GM12801 (cell line): ENCODE results near the gene SMOC1.

Source experiments
- TF ChIP-seq, protein P1 (sequence below): IDR thresholded peaks from one replicate; pipeline ENCODE4 v1.5.1; 2011; ENCODE audit warnings: control low read depth; ENCODE audit not compliant: insufficient read length; ENCODE audit errors: extremely low read depth

Gene SMOC1

DNA sequence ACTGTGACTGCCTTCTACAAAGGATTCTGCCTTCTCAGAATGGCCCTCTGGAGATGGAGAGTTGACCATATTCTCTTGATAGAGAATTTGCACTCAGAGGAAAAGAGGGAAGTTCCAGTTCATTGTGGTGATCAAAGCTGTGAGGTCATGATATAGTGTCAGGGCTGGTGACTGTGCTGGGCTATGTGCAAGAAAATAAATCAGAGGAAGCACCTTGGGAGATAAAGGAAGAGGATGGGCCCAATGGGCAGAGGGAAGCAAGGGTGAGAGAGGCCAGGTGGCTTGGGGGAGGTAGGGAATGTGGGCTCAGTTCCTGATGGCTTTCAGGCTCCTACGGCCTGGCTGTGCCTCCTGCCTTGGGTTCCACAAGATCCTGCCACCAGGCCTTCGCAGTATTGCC is 163.8 kb downstream of the SMOC1 start:
- TF ChIP-seq, protein P1, sequence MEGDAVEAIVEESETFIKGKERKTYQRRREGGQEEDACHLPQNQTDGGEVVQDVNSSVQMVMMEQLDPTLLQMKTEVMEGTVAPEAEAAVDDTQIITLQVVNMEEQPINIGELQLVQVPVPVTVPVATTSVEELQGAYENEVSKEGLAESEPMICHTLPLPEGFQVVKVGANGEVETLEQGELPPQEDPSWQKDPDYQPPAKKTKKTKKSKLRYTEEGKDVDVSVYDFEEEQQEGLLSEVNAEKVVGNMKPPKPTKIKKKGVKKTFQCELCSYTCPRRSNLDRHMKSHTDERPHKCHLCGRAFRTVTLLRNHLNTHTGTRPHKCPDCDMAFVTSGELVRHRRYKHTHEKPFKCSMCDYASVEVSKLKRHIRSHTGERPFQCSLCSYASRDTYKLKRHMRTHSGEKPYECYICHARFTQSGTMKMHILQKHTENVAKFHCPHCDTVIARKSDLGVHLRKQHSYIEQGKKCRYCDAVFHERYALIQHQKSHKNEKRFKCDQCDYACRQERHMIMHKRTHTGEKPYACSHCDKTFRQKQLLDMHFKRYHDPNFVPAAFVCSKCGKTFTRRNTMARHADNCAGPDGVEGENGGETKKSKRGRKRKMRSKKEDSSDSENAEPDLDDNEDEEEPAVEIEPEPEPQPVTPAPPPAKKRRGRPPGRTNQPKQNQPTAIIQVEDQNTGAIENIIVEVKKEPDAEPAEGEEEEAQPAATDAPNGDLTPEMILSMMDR = no peak

DNA sequence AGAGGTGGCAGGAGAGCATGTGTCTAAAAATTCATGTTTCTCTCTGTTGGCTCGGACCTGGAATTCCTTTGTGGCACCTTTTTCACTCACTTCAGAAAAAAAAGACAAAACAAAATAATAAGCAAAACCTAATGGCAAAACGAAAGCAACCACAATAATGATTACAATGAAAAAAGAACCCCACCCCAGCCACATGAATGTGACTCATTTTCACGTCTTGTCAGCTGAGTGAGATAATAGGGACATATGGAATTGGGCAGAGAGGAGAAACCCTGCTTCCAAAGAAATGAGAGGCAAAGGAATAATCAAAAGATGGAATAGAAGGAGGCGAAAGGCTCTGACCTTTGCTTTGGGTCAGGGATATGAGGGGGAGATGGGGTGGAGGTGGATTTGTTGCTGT is 166.1 kb downstream of the SMOC1 start:
- TF ChIP-seq, protein P1 = no peak

DNA sequence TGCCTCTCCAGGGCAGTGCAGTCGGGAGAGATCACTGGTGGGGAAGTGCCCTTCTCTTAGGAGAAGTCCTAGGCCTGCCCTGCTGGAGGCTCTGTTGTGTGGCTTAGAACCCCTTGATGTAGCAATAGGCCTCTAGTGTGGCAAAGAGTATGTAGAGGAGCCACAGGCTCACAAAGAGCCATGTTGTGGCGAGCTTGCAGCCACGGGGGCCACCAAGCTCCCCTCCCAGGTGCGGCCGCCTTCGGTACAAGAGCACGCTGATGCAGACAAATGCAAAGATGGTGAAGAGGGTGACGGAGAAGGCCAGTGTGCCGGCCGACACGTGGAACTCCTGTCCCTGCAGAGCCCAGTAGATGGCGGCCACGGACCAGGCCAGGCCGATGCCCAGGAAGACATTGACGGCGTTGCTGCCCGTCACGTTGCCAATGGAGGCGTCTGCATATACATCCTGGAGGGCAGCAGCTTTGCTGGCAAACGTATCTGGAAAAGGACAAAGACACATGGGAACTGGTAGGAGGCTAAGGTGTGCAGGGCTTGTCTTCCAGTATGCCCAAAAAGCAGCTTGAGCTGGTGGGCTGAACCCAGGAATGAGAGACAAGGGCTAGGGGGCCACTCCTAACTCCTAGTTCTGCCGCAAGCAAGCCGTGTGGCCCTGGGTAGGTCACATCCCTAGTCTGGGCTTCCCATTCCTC is 166.8 kb downstream of the SMOC1 start:
- TF ChIP-seq, protein P1 = no peak

DNA sequence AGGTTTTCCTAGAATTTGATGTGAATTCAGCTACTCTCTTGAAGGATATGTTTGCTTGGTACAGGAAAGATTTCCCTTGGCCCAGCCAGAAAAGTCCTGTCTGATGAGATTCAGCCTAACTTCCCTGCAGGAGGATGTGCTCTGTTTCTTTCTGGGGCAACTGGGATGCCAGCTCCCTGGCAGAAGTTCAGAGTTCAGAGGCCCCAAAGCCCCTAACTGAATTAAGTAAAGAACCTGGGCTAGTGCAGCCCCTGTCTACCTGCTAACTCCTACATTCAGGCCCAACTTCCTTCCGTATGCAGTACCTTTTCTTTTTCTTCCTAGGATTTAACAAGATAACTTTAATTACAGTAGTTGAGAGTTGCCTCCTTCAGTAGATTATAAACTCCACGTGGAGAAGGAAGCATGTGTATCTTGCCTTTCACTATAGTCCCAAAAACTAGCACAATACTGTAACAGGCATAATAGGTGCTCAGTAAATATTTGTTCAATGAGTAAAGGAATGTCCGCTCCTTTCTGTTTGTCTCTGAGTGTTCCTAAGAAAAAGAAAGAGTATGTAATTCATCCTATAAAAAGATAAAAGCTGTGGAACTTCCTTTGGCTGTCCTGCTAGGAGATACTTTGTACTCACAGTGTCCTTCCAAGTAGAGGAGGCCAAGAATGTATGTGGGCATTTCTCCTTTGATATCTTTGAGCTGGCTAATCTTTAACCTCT is 168.5 kb downstream of the SMOC1 start:
- TF ChIP-seq, protein P1 = no peak

DNA sequence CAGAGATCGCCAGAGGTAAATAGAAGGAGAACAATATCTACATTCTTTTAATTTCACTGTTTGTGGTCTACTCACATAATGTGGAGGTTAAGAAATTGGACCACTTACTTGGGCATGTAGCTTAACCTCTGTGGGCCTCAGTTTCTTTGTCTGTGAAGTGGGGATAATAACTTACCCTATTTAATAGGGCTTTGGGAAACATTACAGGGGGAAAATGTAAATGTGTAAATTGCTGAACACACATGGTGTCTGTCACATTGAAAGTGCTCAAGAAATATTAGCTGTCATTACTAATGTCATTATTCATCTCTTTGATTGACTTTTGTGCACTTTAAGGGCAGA is 169.1 kb downstream of the SMOC1 start:
- TF ChIP-seq, protein P1 = no peak

DNA sequence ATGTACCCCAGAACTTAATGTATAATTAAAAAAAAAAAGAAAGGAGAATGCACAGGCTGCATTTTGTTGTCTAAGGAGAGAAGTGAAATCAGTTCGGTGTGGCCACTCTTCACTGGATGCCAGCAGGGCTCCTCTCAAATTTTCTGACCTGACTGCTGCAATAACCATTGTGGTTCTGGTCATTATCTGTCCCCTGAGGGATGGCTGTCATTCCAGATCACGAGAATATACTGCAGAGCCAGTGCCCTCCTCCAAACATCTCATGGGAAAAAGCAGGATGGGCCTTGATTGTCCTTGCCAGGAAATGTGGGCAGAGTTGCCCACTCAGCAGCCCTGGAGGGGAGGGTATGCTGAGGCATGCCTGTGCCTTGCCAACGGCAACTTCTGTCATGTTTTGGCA is 170.4 kb downstream of the SMOC1 start:
- TF ChIP-seq, protein P1 = no peak

DNA sequence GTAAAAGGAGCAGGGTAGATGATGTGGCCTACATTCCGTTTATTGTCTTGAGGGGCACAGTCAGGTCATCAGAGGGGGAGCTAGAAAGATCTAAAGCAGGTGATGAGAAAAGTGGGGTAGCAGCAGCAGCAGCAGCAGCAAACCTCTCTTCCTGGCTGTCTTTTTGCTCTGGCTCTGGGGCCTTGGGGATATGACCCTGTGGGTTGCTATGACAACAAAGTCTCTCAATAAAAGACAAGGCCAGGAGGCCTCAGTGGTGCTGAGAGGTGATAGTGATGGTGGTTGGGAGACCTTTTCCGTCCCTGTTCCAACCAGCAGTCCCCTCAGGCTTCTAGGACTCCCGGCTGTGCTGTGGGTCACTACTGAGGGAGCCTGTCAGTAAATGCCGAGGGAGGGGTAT is 170.9 kb downstream of the SMOC1 start:
- TF ChIP-seq, protein P1 = no peak
